ENCODE results near the gene CASP10. TPM values are rescaled to one million over a fixed set of nuclear protein-coding genes. Genes with fewer than 3 reads are reported as not detected.

The CASP10 gene
- total RNA-seq, 1 donor from 2014 or later = 33.9 TPM

DNA sequence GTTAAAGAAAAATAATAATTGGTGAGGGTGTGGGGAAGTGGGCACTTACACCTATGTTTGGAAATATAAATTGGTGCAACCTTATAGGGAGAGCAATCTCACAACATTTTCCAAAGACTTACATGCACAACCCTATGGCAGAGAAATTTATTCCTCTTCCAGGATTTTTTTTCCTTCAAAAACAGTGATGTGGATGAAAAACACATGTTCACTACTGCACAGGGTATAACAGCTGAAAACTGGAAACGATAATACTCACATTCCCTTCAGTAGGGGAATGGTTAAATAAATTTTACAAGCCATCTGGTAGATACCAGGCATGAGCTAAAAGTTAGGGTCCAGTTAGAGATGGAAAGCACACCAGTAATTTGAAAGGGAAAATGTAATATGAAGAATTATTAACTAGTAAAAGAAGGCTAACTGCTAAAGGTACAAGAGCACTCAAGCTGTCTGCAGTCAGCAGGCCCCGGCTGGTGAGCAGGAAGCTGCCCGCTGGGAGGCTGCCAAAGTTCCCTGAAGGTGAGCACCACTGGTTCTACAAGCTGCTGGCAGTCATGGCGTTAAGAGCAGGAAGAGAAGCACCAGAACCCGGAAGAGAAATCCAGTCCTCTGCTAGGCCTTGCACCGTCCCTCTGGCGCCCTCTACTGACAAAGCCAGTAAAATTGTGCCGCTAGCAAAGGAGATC, 49.0 kb downstream of the CASP10 start:
- intact Hi-C loops (cut with micrococcal nuclease) = loop anchor here (1.0 to 10.0 kb wide), 16 partner anchors 20 to 1783 kb away; partner anchors contain the start of genes BMPR2, CASP10, CLK1 and FZD7

DNA sequence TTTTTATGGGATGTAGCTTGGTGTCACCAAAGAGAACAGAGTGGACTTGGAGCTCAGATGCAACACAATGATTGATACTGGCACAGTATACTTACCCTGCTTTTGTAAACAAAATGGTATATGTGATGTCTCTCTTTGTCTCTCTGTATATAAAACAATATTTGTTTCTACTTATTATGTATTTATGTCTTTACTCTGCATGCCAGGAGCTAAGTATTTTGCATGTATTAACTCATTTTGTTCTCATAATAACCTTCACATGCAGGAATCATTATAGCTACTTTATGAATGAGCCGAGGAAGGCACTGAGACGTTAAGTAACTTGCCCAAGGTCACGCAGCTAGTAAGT, 49.5 kb downstream of the CASP10 start:
- intact Hi-C loops (cut with micrococcal nuclease) = loop anchor here (1.0 to 10.0 kb wide), 16 partner anchors 20 to 1782 kb away; partner anchors contain the start of genes BMPR2, CASP10, CLK1 and FZD7

DNA sequence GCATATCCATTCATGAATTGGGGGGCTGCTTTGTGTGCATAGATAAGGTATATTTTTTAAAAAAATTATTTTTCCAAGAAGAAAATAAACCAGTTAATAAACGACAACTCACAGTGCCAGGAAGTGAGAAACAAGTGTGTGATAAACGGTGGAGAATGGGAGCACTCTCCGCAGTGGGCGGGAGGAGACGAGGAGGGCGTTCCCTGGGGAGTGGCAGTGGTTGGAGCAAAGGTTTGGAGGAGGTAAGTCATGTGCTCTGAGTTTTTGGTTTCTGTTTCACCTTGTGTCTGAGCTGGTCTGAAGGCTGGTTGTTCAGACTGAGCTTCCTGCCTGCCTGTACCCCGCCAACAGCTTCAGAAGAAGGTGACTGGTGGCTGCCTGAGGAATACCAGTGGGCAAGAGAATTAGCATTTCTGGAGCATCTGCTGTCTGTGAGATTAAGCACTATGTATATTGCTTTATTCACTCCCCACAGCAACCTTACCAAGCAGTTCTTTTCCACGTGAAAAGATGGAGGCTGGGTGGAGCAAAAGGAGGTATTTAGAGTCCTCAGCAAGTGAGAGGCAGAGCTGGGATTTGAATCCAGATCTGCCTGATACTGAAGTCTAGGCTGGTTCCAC, 50.4 kb downstream of the CASP10 start:
- intact Hi-C loops (cut with micrococcal nuclease) = loop anchor here (1.0 to 10.0 kb wide), 12 partner anchors 20 to 1781 kb away; partner anchors contain the start of genes BMPR2, BZW1, FZD7 and NBEAL1

DNA sequence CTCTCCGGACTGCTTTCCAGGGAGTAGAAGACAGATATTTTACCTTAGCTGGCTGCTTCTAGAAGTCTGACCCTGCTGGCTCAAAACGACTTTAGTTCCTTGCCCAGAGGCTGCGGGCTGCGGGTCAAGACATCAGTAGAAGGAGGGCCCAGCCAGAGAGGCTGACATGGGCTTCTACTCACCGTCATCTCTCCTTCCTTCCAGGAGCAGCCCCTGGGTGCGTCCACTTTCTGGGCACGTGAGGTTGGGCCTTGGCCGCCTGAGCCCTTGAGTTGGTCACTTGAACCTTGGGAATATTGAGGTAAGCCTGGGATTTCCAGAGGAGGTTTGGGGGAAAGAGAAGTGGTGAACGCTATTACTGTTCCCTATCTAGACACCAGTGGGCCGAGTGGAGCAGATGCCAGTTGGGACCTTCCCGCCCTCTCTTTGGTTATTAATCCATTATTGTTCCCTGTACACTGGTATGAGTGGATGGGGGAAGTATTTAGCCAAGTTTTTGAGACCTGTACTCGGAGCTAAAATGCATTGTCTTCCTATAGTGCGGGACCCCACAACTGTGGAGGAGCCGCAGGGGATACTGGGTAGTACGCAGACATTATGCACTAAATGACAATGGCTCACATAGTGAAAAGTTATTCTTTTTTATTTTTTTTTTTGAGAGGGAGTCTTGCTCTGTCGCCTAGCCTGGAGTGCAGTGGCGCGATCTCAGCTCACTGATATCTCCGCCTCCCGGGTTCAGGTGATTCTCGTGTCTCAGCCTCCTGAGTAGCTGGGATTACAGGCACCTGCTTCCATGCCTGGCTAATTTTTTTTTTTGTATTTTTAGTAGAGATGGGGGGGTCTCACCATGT, 51.1 kb downstream of the CASP10 start:
- intact Hi-C loops (cut with micrococcal nuclease) = loop anchor here (1.0 to 10.0 kb wide), 12 partner anchors 19 to 1781 kb away; partner anchors contain the start of genes BMPR2, BZW1, FZD7 and NBEAL1

DNA sequence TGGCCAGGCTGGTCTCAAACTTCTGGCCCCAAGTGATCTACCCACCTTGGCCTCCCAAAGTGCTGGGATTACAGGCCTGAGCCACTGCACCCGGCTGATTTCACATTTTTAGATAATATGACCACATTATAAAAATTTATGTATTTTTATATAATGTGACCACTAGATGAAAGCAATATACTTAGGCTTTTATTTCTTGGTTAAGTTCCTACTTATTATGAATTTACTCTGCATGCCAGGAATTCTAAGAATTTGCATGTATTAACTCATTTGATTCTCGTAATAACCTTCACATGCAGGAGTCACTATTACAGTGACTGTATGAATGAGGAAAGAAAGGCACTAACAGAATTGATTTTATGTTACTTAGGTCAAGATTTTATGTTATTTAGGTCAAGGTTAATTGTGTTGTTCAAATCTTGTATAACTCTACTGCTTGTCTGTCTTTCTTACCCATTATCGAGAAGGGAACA, 51.8 kb downstream of the CASP10 start:
- intact Hi-C loops (cut with micrococcal nuclease) = loop anchor here (5.0 to 10.0 kb wide), 4 partner anchors 657 to 1780 kb away; partner anchors contain the start of genes BMPR2, FZD7 and NBEAL1

DNA sequence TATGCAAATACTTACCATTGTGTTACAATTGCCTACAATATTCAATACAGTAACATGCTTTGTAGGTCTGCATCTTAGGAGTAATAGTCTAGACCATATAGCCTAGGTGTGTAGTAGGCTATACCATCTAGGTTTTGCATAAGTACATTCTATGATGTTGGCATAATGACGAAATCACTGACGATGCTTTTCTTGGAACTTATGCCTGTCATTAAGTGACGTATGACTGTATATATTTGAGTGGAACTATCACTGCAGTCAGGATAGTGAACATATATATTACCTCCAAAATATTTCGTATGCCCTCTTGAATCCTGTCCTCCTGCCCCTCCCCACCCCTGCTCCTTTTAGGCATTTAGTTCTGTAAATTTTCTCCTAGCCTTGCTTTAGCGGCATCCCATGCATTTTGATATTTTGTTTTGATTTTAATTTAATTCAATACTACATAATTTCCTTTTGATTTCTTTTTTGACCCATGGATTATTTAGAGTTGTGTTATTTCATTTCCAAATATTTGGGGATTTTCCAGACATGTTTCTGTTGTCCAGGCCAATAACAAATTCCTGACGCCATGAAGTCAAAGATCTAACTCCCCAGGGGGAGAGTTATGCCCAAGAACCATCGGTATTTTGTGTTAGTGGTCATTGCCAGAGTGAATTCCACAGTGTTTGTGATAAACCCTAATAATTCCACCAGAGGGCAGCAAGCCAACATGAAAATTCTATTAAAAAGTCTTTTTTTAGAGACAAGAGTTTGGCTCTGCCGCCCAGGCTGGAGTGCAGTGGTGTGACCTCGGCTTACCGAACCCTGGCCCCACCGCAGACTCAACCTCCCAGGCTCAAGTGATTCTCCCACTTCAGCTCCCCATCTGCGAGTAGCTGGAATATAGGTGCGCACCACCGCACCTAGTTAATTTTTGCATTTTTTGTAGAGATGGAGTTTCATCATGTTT, 53.2 kb downstream of the CASP10 start:
- intact Hi-C loops (cut with micrococcal nuclease) = loop anchor here (1.0 to 10.0 kb wide), 7 partner anchors 16 to 1779 kb away; partner anchors contain the start of gene NBEAL1

DNA sequence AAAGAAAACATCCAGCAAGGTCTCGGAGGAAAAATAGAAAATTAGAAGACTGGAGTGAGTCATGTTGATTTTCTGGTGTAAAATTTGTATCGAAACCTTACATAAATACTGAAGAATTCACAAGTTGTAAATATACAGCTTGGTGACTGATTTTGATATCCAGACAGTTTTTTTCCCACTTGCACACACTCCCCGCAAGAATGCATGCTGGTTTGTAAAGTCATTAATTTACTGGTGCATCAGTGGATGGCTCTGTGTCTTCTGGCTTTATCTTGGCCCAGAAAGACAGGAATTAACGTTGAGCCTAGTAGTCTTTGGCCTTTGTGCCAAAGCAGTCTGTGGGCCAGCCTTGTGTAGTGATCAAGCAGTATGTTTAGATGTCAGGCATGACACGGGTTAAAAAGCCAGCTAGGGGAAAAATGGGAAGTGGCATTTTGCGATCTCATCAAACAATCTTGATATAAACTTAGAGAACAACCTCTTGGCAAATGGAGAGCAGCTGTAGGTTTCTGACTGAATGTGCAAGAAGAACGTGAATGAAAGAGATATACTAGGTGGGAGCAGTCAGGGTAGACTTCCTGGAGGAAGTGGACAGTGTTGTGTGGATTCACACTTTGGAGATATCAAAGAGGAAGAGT, 54.7 kb downstream of the CASP10 start:
- intact Hi-C loops (cut with micrococcal nuclease) = loop anchor here (2.0 to 10.0 kb wide), 2 partner anchors 623 to 1777 kb away; partner anchors contain the start of gene NBEAL1

DNA sequence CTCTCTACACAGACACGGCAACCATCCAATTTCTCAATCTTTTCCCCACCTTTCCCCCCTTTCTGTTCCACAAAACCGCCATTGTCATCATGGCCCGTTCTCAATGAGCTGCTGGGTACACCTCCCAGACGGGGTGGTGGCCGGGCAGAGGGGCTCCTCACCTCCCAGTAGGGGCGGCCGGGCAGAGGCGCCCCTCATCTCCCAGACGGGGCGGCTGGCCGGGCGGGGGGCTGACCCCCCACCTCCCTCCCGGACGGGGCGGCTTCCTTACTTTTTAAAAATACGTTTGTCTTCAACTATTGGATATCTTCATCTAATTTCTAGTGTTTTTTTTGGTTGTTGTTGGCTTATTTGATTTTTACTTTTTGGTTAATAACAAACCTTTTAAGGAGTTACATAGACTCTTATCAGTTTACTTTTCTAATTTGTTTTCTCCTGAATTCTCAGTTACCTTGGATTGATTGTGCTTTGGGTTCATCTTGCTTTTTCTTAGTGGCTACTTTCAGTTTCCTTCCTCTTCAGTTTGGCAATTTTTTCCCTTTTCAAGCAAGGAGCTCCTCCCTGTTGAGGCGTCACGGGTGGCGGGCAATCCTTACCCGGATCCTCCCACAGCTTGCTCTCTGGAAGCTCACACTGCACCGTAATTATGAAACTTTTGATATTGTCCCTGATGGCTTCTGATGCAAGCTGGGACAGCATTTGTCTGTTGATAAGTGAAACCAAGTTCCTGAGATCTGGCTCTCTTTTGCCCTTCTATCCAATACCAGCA, 56.4 kb downstream of the CASP10 start:
- intact Hi-C loops (cut with micrococcal nuclease) = loop anchor here (10.0 kb wide), 1 partner anchor 1775 kb away; the partner anchor contains the start of gene NBEAL1

DNA sequence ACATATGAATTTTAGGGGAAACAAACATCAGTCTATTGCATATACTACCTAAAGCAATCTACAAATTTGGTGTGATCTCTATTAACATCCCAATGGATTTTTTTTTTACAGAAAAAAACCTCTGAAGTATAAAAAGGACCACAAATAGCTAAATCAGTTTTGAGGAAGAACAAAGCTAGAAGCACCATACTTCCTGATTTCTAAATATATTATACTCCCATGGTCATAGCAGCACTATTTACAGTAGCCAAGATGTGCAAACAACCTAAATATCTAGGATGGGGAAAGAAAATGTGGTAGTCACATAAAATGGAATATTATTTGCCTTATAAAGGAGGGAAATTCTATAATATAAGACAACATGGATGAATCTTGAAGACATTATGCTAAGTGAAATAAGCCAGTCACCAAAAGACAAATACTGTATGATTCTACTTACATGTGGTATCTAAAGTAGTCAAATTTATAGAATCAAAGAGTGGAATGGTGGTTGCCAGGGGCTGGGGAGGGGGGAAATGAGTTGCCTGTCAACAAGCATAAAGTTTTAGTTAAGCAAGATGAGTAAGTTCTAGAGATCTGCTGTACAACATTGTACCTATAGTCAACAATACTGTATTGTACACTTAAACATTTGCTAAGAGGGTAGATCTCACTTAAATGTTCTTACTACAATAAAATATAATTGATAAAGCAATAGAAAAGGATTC, 59.8 kb downstream of the CASP10 start:
- intact Hi-C loops (cut with micrococcal nuclease) = no loop called here

DNA sequence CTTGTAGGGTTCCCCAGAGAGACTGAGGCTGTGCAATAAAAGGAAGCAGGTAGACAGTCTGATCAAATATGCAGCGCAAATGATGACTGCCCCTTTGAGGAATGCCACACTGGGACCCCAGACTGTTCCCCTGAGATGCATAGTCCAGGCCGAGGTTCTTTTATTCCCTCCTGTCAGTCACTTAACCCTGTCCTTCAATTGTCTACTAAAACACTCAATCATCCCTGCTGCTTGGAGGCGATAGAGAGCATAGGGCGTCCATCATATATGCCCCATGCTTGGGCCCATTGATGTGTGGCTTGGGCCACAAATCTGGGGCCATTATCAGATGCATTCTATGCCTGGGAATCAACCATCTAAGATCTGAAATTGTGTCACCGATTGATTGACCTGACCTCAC, 61.9 kb downstream of the CASP10 start:
- intact Hi-C loops (cut with micrococcal nuclease) = no loop called here

DNA sequence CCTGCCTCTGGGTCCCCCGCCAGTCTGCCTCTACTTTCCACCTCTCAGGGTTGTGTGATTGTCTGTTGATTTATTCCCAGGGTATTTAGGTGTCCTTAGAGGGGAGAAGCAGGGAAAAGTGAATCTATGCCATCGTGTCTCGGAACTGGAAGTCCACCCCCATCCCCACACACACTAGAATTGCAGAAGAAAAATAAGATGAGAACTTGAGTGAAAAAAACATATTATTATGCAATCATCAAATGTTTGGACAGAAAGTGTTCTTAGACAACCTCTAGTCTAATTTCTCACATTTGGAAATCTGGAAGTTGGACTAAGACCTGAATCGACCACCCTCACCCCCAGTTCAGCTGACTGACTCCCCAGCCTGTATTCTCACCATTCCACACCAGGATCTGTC, 63.3 kb downstream of the CASP10 start:
- intact Hi-C loops (cut with micrococcal nuclease) = no loop called here

DNA sequence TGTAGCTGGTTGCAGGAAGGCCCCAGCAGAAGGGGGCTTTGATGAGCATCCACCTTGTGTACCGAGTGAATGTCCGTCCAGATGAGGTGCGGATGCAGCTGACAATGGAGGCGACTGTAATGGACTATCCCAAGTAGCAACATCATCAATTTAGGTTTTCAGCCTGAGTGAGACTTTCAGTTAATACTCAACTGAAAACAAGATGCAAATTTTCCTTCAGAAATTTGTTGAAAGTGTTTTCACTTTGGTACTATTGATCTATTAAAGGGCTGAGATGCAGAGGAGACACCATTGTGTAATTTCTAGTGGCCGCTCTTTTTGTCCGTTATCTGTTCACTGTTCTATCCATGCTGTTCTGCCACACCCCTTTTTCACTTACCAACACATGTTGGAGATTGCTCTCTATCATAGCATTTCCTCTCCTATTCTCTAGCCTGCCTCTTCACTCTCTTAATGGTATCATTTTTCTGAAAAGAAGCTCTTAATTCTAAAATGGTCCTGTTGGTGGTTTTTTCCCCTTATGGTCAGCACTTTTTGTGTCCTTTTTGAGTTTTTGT, 65.4 kb downstream of the CASP10 start:
- intact Hi-C loops (cut with micrococcal nuclease) = no loop called here

DNA sequence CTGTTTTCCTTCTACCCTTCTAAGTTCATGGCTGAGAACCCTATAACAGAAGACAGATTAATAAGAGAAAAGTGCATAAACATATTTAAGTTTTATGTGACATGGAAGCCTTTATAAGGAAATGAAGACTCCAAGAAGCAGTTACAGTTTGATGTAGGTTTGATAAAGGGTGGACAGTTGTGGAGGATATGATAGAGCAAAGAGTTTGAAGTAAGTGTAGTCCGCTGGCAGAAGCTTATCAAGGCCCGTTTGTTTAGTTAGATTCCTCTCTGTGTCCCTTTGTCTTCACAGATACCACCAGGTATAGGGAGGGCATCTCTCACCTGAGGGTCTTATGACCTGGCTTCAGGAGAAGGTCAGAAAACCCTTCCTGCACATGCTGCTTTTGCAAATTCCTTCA, 66.9 kb downstream of the CASP10 start:
- intact Hi-C loops (cut with micrococcal nuclease) = no loop called here

DNA sequence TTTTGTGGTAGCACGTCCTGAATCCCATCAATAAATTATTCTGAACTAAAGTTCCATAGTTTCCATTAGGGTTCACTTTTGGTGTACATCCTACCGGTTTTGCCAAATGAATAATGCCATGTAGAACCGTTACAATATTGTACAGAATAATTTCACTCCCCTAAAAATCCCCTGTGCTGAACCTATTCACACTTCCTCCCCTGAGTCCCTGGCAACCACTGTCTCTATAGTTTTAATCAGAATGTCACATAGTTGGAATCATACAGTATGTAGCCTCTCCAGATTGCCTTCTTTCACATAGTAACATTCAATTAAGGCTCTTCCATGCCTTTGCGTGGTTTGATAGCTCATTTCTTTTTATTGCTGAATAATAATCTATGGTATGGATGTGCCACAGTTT, 67.8 kb downstream of the CASP10 start:
- intact Hi-C loops (cut with micrococcal nuclease) = no loop called here

DNA sequence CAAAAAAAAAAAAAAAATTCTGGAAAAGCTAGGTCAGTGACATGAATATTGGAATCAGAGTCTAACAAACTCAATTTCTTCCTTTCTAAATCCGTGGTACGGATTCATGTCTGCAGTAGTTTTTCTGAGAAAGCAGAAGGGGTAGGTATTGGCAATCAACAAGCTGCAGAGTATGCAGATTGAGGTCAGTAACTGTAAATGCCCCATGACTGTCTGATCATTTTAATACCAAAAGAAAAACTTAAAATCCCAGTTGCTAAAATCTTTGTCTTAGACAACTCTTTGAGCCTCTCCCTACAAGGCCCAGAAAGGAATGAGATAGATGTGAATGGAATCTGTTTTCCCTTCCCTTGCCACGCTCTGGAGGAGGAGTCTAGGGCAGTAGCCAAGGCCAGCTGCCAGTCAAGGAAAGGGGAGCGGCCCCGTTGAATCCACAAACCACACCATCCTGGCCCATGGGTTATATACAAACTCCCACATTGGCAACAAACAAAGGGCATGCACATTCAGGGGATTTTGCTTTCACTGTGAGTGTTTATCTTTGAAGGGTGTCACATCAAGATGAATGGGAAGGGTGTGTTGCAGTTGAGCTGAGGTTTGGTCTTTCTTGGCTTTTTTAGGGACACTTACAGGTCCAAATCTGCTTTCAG, 71.3 kb downstream of the CASP10 start:
- intact Hi-C loops (cut with micrococcal nuclease) = no loop called here

DNA sequence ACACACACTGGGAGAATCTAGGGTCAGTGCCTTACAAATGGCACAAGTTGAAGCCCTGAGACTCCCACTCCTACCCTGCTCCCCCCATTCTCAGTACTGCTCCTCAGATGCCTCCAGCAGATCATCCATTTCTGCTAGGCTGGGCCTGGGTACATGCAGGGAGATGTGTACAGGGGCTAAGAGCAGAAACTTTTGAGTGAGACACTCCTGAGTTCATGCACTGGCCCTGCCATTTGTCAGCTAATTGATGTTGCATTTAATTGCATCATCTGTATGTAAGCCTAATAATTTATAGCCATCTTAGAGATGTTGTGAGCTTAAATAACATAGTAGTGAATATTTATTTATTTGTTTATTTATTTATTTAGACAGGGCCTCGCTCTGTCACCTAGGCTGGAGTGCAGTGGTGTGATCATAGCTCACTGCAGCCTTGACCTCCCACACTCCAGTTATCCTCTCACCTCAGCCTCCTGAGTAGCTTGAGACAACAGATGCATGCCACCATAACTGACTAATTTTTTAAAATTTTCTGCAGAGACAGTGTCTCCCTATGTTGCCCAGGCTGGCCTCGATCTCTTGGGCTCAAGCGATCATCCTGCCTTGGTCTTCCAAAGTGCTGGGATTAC, 72.6 kb downstream of the CASP10 start:
- intact Hi-C loops (cut with micrococcal nuclease) = no loop called here

DNA sequence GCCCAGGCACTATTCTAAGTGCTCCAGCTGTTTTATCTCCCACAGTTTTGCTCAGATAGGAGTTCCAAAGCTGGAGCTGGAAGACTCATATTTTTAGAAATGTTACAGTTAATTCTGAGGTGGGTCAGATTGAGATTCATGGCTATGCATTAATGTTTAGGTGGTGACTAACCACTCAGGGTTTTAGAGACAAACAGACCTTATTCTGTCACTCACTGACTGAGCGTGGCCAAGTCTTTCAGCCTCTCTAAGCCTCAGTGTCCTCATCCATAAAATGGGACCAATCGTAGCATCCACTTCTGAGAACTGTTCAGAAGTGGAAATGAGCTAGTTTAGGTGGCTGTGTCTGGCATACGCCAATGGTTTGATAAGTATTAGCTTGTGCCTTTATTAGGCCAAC, 73.1 kb downstream of the CASP10 start:
- intact Hi-C loops (cut with micrococcal nuclease) = no loop called here
